GM21786 (cell line): ENCODE results near the gene MSANTD4.
"Not testable (repeated sequence)": the region's sequence is repeated elsewhere in the genome, so short reads cannot be mapped to it uniquely, and the experiment has no call there.

Experiments
- ATAC-seq: cut with Tn5 transposase; IDR thresholded peaks from one replicate; pipeline ENCODE4 v1.9.1; 2021; ENCODE audit not compliant: unreplicated experiment

Gene MSANTD4

GRCh38 chr11:106014620-106015019 is 7.4 kb downstream of the MSANTD4 start:
- no peak for ATAC-seq

GRCh38 chr11:106014035-106014434 is 8.0 kb downstream of the MSANTD4 start:
- no peak for ATAC-seq

- ATAC-seq = no peak
These were observed 9.3 kb downstream of the MSANTD4 start for GRCh38 chr11:106012744-106013143.

GRCh38 chr11:106011481-106011880 is 10.6 kb downstream of the MSANTD4 start:
- ATAC-seq = no peak

- not testable (repeated sequence) for ATAC-seq
These were observed 18.9 kb downstream of the MSANTD4 start for GRCh38 chr11:106003094-106003493.

DNA sequence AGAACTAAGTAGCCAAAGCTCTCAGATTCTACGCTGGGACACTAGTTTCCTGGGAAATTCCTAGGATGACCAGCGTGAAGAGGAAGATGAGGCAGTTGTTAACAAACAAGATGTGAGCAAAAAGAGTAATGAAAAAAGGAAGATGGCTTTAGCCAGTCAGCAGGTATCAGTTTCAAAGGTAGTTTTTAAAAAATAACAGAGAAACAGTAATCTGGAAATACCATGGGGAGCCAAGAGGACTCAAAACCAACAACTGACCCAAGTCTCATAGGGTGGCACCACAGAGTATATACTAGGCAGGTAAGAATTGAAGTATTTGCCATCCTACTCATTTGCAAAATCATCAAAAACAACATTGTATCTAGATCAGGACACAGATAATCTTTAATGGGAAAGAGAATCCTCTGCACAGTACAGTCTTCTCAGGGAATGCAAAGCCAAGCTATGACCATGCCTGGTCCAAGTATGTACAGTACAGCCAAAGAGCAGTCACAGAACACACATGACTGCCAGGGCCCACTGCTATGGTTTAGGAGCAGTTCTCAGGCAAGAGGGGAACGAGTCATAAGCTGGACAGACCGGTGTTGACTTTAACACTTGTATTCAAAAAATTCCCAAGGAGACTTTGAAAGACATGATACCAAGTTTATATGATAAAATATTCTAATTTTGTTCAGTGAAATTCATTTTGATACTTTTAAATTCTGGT is 20.6 kb downstream of the MSANTD4 start:
- peak; percentile 56 for ATAC-seq

DNA sequence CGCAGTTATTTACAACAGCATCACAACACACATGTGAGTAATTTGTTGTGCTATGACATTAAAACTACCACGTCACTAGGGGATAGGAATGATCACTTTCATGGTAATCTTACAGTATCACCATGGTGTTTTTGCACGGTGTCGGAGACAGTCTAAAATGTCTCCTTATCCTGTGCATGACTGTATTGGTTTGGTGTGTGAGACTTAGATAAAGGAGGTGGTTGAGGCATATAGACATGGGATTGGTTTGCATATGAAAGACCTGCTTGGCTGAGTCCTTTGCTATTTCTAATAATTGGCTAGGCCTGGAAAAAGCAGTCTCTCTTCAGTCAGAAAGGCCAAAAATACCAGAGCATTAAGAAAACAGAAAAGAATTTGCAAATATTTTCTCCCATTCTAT is 30.2 kb downstream of the MSANTD4 start:
- ATAC-seq = no peak

GRCh38 chr11:105989124-105989523 is 32.9 kb downstream of the MSANTD4 start:
- no peak for ATAC-seq

DNA sequence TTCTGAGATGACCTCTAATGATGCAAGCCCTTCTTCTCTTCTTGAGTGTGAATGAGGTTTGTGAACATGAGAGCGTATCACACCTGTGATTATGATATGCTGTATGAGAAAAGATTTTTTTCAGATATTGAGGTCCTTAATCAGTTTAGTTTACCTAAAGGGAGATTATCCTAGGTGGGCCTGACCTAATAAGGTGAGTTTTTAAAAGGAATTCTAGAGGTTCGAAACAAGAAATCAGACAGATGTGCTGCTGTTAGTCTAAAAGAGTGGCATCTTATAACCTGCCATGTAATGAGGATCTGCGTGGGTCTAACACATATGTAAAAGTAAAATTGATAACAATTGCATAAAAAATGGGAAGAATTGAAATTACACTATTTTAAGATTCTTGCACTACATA is 33.8 kb downstream of the MSANTD4 start:
- ATAC-seq = no peak

DNA sequence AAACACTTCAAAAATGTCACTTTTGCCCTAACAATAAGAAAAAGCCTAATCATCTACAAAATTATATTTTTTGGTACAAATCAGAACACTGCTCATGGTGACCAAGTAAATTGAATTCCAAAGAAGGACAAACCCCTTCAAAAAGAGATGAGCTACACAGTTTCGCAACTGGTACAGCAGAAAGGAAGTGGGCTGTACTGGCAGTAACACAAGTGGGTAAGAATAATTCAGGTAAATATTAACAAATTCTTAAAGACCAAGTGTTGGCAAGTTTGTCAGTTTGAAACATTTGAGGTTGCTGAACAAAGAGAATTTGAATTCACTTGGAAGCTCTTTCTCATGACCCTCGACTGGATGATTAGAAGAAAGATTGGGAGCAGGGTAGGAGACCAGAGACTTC is 35.5 kb downstream of the MSANTD4 start:
- ATAC-seq = peak; percentile 61

GRCh38 chr11:105979997-105980703 is 41.9 kb downstream of the MSANTD4 start:
- no peak for ATAC-seq

DNA sequence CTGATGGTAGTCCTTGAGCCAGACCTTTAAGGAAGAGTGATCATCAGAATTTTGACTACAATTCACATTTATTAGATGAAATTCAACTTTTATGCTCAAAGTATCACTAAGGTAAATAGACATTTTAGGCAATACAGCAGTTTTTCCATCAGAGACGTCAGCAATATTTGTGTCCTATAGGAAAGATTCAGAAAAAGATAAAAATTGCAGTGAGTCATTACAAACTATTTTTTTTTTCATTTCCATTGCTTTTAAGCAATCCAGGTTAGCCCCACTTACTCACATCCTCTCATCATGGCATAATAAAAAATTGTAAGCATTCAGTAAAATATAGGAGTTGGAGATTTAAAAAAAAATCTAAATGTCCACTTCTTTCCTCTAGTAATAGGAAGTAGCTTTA is 46.9 kb downstream of the MSANTD4 start:
- ATAC-seq = no peak

- ATAC-seq = no peak
These were observed 52.3 kb downstream of the MSANTD4 start for GRCh38 chr11:105969756-105970155.

GRCh38 chr11:105968021-105968697 is 53.9 kb downstream of the MSANTD4 start:
- ATAC-seq = no peak

DNA sequence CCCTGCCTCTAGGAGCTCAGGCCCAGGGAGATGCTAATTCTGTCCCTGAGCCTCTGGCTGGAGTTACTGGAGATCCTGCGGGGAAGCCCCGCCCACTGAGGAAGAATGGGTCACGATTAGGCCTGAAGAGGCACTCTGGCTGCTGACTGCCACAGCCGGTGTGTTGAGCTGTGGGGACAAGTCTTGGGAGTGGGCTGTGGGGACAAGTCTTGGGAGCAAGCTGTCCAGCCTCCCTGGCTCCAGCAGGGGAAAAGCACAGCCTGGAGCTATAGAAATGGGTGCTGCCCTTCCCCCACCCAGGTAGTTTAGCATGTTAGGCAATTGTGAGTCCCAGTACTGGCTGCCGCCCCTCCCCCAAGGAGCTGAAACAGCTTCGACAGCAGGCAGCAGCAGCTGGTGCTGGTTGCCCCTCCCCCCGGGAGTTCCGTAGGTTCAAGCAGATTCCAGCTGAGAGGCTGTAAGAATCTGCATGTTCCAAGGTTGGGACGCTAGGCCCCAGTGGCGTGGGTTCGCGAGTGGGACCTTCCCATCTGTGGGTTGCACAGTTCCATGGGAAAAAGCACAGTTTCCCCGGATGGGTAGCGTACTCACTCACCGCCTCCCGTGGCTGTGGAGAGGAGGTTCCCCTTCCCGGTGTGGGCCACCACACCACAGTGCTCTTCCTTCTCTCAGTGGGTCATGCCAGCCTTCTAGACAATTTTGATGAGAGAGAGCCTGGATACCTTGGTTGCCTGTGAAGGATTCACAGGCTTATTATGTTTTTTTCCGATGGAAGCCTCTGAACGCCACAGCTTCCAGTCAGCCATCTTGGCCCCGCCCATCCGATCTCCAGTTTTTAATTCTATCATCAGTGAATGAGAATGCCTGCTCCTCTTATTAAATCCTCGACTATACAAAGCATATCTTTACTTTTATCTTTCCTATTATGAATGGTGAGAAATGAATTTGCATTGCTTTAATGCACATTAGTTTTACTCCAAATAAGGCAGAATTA is 61.5 kb downstream of the MSANTD4 start:
- ATAC-seq = no peak
